Brain pericyte (primary cell): ENCODE measurements around the gene LRP1B.

Source experiments
- DNase-seq: peaks from one replicate; pipeline ENCODE4 v3.0.0-alpha.2; 2012; ENCODE audit warnings: low read depth, low spot score

LRP1B gene

DNA sequence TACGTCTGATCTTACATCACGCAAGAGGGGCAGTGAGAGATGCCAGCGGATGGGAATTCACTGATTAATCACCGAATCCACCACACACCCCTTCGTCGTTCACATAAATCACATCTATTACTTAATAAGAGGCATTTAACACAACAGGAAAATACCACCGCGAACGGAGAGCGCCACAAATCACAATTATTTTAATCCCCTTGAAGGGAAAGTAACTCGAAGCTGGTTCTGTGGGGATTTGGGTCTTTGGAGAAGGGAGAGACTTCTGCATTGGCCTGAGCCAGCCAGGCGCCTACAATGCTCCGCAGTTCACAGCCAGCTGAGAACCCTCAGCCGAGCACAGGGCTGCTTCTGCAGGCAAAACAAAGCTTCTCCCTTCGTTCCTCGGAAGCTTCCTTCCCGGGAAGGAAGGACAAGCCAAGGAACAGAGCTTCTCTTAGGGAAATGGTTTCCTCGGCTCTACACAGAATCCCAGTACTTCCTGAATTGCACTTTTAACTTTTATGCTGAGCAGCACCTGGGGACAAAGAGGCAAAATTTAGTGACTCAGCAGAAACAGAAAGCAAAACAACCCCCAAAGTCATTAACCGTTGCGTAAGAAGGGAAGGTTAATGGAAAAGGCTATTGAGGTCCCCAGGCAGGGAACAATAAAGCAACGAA, at the start of gene LRP1B:
TSS of gene LRP1B (minus strand) at position 7 of the 660 bp plus-strand sequence. CDS start 287 bp downstream, outside the sequence.
- no peak for DNase-seq

DNA sequence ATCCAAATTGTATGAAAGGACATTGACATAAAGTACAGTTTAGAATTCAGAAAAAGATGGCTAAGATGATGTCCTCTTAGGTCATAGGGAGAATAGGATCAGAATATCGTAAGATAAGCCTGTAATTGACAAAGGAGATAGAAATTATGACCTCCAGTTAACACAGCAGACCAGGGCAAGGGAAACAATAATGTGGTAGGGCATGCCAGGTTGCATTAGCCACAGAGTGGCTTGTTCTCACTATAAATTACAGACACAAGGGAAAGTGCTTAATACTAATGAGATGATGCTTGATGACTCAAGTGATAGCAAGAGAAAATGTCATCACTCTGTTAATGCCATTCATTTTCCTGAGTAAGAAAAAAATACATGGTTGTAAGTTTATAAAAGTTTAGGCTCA, 48.9 kb upstream of the LRP1B start:
- DNase-seq, result no peak

DNA sequence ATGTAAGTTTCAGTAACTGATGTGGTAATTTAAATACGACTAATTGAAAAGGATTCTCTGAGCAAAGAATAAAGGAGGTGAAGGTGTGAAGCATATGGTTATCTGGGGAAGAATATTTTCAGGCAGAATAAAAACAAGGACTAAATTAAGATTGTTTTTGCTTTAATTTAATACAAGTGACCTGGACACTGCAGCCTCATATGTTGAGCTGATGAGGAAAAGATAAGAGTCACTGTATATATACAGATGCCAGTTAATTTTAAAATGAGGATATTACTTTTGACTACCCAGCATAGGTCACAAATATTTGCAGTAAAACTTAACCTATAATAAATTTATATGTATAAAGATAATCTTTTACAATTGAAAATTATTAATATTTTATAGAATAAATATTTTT, 47.8 kb upstream of the LRP1B start:
- DNase-seq, result no peak

DNA sequence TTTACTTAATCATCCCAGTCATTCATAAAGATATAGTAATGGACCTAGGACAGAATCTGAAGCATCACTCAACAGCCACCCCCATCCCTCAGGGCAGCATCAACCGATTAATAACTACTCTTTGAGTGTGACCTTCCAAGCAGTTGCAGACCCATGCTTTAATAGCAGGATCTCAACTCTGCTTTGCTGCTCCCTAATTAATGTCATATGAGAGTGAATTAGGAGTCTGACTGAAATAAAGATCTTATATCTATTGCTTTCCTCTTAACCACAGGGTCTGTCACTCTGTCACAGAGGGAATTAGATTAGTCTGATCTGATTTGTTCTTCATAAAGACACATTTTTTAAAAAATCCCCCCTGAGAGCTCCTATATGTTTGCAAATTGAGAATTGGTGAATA, 46.1 kb upstream of the LRP1B start:
- DNase-seq, result no peak

DNA sequence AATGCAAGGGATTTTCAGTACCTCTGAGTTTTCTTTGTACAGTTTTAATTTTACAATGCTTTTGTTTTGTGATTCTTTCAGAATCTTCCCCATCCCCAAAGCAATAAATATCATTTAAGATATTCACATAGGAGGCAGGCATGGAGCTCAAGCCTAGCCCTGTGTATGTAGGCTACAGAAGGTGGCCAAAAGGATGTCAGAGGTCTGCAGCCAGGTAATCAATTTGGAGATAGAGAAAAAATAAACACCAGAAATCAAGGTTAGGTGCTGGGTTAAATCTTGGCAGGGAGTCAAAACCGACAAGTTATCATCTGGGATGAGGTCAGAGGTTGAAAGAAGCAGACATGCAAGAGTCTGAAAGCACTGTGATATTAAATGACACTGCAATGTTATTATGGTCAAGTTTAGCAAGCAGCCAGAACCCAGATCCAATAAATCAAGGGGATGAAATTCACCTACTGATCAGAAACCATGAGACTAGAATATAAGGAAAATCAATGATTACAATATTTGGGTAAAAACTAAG, 45.1 kb upstream of the LRP1B start:
- DNase-seq, result no peak

DNA sequence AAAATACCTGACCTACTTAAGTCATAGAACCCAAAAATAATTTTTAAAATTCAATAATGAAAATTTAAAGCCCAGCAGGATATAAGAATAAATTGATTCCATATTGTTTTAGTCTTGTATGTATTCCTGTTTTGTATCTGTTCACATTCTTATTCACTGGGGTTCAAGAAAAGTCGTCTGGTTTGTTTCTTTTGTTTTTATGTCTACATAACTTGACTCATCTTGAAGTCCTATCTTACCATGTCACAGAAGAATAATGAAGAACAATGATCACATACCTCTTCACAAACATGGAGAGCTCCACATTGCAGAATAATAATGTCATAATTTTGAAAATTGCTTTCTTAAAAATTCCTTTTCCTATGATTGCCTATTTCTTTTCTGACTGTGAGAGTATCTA, 43.4 kb upstream of the LRP1B start:
- no peak for DNase-seq

DNA sequence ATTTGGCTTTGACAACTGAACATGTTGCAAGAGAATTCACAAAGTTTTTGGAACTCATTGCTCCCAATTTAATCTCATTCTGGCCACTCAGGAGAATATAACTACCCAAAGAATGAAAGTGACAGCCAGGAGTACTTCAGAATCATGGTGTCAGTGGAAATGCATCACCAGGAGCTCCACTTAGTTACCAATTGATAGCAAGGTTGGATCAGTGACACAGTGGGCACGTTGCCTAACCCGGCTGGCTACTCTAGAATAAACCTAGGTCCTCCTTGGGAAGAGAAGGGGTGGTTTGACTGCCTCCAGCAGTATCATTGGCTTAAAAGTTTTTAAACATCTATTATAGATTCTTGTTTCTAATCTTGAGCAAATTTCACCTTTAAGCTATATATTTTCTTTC, 40.0 kb upstream of the LRP1B start:
- no peak for DNase-seq

DNA sequence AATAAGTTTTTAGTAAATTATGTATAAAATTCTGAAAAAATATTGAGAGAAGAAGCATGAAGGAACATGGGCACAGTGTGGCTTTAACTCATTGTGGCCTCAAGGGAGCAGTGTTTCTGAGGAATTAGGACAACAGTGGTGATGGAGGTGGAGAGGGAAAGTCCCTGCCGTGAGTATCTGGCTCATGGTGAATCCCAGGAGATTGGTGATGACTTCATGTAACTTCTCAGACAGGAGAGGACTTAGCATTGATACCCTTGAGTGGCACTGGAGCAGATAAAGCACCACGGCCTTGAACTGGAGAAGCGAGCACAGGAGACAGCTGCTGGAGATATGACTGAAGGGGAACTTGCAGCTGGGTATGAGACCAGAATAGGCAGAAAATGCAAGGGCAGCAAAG, 35.0 kb upstream of the LRP1B start:
- no peak for DNase-seq

DNA sequence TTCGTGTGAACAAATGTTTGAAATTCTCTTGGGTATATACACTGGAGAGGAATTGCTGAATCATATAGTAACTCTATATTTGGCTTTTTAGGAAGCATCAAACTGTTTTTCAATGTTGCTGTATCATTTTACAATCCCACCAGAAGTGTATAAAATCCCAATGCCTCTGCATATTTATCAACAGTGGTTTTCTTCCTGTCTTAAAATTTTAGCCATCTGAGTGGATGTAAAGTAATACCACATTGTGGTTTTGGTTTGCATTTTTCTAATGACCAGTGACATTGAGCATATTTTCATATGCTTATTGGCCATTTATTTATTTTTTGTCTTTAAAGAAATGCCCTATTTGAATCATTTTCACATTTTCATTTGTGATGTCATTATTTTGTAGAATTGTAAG, 22.8 kb upstream of the LRP1B start:
- no peak for DNase-seq

DNA sequence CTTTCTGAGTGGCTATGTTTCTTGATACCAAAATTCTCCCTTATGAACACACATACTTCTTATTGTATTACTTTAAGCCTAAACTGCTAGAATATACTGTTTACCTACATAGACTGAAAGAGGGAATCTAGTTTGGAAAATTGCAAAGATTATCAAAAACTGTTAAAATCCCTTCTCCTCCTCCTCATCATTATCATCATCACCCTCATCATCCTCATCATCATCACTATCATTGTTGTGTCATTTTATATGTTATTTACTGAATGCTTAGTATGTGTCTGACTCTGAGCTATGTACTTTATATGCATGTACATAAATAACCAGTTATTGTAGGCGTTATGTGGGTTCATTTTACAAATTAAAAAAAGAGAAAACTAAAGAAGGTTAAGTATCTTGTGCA, 19.6 kb upstream of the LRP1B start:
- DNase-seq, result no peak

DNA sequence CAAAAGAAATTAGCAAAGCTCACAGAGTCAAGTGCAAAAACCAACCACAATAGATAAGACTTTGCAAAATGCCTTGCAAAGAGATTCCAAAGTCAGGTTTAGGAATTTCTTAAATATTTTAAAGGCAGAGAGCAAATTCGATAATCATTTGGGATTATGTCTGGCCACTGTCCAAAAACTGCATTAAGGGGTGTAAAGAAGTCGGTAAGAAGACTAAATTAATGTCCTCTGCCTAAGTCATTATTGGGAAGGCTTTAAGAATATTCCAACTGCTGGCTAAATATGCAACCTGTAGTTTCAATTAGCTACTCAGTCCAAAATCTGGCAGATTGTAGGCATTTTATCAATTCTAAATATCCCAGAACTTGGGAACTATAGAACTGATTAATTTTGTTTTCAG, 13.7 kb upstream of the LRP1B start:
- DNase-seq, result no peak

DNA sequence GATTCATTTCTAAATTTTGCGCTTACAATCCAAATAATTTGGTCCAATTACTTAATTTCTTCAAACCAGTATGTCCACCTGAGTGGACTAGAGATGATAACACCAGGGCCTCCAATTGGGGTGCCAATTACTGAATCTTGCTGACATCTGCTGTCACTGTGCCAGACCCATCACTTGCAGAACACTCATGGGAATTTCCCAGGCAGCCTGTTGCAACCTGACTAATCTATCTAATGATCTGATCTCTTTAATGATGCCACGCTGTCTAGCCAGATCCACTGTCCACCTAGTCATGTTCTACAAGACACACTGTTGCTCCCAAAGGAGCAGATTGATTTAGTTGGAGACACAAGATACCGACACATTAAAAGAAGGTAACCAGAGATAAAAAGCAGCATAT, 11.8 kb upstream of the LRP1B start:
- no peak for DNase-seq

DNA sequence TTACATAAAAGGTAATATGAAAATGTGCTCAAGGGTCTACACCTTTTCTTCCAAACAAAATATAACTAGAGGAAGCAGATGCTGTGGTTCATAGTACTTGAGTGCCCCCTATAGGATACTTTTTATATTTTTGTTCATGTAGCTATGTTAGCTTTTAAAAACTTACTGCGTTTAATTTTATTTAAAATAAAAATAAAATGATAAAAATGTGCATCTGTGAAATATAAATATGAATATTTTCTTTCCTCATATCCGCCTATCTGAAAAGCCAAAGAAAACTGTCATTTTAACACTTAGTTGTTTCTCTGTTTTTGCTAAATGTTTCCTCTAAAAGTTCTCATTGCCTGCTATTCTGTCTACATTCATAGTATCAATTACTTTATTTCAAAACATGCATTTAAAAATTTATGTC, 9.6 kb upstream of the LRP1B start:
- no peak for DNase-seq

DNA sequence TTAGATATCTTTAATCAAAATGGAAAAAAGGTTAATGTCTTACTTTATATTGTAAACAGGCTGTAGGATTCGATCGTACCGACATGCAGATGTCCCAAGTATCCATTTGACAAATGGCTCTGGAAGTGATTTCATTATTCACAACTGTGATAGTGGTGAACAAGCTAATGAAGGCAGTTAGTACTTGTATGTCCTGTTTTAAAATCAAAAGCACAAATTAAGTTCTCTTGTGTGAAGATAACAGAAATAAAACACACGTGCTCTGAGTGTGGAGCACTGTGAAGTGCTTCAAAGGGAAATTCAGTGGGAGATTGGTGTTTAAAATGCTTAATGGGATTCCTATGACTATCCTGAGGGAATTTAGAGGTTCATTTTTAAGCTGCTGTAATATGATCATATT, 8.6 kb upstream of the LRP1B start:
- DNase-seq, result no peak

DNA sequence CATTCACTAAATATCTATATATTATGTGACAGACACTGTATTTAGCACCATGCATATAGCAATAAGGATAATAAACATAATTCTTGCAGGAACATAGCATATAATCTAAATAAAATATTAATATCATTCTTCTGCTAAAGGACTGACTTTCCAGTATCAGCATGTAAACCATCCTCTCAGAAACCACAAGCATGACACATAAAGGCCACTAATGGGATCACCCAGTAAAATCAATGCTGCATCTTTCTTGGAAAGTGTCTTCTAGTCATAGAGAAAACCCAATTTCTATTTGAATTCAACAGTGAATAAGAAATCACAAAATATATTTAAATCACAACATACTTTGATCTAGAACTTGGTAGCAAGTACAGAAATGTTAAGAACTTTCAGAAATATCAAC, 5.8 kb upstream of the LRP1B start:
- no peak for DNase-seq

DNA sequence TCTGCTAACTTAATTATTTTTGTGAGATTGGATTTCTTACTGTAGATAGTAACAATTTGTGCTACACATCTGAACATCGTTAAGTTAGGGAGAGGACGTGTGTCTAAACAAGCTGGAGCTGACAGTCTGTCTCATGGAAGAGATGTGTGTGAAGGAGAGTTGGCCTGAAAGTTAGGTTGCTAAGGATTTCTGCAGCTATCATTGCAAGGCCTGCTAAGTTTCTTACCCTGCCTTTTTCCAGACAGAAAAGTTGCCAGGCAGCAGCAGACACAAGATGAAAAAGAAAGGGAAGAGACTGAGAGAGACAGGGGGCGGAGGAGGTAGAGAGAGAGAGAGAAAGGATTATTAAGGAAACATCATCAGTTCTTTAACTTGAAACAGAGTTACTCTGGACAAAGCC, 4.1 kb upstream of the LRP1B start:
- no peak for DNase-seq

DNA sequence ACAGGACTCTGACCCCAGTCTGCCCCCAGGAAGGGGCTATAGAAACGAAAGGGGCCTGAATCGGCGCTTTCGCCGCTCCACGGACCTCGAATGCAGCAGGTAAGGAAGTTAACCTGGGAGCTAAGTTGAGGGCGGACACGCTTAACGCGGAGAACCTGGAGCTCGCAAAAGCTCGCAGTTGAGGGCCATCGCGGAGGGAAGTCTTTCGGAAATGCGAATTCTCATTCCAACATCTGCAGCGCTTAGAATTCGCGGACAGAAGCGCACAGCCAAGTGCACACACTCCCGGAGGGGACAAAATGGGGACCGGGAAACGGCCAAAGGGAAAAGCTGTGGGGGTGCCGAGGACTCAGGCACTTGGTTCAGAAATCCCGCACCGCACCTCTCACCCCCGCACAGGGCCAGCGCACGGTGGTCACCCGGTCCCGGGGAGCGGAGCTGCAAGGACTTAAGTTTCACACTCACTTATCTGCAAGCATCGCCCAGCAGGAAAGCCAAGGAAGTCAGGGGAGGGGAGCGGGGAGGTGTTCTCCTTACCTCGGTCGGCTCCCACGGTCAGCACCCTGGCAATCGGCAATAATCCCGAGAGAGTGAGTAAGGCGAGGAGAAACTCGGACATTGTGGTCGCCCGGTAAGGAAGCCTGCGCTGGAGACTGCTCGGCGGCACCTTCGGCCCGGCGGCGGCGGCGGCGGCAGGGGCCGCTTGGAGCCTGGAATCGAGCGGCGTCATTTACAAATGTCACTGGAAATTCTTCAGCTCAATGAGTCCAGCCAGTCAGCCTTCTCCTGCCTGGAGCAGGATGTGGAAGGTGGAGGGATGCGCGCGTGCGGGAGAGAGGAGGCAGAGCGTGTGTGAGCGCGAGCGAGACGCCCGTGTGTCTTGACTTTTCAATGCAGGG, 456 bp downstream of the LRP1B start:
- DNase-seq, result peak; percentile 47

DNA sequence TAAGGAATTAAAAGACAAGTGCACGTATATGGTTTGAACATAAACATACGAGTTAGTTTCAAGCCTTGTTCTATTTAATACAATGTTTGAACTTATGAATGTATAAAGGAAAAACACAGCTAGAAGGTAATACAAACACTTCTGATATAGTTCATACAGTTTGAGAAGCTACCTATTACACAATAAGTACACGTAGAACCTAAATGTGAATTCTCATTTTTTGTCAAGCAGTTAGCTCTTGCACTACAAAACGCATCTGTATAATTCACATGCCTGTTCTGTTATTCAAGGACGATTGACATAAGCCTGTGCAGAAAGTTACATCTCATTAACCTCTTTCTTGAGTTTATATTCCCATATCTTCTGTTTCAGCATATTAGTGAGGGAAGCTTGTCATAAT, 2.7 kb downstream of the LRP1B start:
- no peak for DNase-seq

DNA sequence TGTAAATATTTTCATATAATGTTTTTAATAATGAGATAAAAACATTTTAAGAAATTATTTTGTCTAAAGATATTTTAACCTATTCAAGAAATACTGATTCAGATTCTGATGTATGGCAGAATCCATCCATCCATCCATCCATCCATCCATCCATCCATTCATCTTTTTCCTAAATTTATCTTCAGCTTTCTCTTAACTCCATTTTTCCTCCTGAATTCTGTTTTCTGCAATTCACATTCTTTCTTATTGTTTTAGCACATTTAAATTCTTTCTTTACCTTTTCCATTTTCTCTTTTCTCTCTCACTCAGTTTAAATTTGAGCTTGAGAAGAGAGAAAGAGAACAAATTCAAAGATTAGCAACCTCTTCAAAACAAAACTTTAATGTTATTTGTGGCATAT, 3.6 kb downstream of the LRP1B start:
- DNase-seq, result no peak

DNA sequence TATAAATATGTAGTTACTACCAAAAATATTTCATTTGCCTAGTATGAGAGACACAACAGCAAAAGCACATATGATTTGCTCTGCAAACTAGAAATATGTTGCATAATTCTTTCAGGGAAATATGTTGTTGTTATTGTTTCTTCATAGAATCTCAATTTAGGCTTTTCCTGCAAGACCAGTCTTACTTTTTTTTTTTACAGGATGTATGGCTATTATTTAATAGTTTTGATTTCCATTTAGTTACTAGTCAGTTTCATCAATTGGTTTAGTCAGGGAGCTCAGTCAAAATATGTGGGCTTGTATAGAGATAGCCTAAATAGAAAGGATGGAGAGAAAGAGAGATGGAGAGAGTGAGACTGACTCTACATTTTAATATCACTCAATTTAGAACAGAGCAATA, 6.1 kb downstream of the LRP1B start:
- DNase-seq, result no peak

DNA sequence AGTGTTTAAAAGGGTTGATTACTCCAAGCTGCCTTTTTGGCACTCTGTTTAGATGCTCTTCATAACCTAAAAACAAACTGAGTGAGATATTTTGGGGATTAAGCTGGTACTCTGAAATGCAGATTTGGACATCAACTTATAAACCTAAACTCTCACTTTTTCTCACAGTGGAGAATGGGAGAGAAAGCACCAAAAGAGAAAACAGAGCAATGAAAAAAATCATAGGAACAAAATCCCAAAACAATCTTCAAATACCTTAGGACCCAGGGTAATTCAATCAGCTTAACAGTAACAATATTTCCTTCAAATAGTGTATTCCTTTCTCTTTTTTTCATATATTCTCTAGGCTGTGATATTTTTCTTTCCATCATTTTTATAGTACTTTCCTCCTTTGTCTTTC, 11.5 kb downstream of the LRP1B start:
- no peak for DNase-seq

DNA sequence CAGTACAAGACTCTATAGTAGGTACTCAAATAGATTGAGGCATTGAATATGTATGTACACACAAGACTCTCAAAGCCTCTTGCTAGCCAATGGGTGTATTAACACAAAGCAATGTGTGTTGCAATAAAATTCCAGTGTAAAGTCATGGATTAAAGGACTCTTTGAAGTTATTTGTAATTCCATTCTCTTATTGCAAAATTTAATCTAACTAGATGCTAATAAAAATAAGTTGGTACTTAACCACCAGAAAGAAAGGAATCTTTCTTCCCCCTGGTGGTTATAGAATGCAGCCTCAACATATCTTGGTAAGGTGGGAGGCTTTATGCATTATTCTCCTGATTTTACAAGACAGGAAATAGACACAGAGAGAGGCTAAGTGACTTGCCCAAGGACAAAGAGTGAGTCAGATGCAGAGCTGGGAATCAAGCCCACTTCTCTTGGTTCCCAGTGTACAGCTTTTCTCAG, 18.0 kb downstream of the LRP1B start:
- DNase-seq, result peak; percentile 18
